ENCODE measurements around the gene MED15. TPM values are rescaled to one million over a fixed set of nuclear protein-coding genes. Genes with fewer than 3 reads are reported as not detected.
"Not testable (repeated sequence)": the region's sequence is repeated elsewhere in the genome, so short reads cannot be mapped to it uniquely, and the experiment has no call there.

MED15 gene
- total RNA-seq, 1 donor from 2014 or later = 26.2 TPM

DNA sequence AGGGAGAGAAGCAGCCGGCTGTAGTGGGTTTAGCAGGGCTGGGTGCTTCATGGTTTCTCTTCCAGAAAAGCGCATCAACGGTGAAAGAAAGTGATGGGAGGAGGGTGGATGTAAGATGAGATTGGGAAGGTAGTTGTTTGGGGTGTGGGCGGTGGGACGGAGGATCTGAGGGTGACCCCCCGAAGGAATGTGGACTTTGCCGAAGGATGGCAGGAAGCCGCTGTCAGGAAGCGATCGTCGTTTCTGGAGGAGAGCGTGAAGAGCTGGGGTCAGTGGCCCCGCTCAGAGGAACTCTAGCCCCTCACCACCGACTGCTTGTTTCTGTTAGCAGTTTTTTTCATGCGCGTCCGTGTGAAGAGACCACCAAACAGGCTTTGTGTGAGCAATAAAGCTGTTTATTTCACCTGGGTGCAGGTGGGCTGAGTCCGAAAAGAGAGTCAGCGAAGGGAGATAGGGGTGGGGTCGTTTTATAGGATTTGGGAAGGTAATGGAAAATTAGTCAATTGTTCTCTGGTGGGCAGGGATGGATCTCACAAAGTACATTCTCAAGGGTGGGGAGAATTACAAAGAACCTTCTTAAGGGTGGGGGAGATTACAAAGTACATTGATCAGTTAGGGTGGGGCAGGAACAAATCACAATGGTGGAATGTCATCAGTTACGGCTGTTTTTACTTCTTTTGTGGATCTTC lies 801 bp downstream of the MED15 start:
- peak; percentile 2 for ATAC-seq
- not testable (repeated sequence) for DNase-seq (ENCODE audit: low spot score)

DNA sequence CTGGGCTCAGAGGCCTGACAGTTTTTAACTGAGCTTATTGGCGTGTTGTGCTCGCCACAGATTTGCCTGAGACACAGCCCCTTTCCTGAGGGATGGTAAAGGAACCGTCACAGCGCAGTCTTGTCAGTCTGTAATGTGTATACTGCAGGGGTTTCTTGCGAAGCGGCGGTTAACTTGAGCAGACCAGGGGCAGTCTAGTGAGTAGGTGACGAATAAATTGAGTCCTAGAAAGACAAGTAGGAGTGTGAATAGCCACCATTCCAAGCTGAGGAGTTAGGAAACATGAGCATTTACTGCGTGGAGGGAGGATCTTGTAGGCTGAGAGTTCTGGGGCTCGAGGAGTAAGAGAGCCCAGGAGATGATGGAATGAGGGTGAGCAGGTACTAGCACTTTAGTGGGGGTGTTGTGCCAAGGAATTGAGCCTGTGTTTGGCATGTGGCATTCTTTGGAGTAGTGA lies 1.4 kb downstream of the MED15 start:
- no peak for ATAC-seq
- DNase-seq (ENCODE audit: low spot score) = no peak

DNA sequence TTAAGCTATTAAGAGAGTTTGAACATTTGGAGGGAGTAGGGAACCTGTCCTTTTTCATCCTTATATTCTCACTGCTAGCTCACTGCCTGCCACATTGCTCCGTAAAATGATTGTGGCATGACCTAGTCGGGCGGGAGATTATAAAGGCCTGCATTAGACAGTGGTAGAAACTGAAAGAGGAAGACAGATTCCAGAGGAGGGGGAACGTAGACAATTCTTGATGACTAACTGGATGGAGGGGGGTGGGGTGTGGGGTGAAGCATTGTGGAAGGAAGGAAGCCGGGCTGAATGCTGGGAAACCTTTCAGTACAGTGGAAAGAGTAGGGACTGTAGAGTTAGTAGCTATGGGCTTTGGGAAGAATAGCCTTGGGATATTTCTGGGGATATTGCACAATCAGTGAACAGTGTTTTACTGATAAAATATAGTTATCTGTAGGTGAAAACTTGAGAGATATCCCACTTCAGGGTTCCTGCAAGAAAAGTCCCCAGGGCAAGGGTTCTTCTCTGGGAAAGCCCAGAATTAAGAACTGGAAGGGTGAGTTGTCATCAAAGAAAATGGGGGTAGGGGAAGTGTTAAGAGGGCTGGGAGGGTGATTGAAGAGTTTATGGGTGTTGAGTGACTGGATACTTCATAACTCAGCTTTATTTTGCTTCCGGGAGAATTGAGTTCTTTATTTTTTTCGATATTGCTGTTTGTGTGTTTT lies 2.1 kb downstream of the MED15 start:
- DNase-seq (ENCODE audit: low spot score) (no peak), ATAC-seq (peak; percentile 28)

DNA sequence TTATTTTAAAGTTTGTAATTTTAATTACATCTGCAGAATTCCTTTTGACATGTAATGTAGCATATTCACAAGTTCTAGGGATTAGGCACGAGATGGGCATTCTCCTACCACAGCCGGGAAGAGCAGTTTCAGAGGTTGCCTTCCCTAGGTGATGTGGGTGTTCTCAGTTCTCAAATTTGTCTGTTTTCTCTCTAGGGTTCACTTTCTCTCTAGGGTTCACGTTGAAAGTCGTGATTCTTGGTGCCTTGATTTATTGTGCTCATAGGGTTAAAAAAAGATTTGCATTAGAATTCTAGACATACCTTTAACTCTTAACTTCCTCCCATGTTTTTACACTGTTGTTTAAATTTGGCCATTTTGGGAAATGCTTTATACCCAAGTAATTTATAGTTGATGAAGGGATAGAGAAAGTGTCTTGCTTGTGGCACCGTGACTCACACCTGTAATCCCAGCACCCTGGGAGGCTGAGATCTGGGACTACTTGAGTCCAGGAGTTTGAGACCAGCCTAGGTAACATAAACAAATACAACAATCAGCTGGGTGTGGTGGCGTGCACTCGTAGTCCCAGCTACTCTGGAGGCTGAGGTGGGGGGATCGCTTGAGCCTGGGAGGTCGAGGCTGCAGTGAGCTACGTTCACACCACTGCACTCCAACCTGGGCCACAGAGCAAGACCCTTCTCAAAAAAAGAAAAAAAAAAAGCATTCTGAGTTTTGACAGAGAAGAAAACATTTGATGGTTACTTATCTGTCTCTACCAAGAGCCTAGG lies 3.6 kb downstream of the MED15 start:
- DNase-seq (ENCODE audit: low spot score) (no peak), ATAC-seq (no peak)

DNA sequence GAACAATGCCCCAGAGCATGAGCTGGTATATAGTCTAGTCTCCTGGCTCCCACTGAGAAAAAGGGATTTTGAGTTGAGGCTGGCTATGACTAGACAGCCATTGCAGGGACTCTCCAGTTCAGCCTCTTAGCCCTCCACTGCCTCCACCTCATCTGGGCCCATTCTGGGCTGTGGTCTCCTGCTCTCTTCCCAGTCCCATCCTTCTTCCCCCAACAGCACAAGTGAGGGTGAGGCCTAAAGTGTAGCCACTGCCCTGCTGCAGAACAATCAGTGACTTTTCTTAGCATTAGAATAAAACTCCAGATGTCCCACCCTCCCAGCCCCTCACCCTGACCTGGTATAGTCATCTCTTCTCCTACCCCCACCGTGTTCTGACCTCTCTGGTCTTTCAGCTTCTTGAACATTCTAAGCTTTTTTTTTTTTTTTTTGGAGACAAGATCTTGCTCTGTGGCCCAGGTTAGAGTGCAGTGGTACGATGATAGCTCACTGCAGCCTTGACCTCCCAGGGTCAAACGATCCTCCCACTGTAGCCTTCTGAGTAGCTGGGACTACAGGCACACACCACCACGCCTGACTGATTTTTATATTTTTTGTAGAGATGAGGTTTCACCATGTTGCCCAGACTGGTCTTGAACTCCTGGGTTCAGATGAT lies 4.3 kb downstream of the MED15 start:
- no peak for ATAC-seq

DNA sequence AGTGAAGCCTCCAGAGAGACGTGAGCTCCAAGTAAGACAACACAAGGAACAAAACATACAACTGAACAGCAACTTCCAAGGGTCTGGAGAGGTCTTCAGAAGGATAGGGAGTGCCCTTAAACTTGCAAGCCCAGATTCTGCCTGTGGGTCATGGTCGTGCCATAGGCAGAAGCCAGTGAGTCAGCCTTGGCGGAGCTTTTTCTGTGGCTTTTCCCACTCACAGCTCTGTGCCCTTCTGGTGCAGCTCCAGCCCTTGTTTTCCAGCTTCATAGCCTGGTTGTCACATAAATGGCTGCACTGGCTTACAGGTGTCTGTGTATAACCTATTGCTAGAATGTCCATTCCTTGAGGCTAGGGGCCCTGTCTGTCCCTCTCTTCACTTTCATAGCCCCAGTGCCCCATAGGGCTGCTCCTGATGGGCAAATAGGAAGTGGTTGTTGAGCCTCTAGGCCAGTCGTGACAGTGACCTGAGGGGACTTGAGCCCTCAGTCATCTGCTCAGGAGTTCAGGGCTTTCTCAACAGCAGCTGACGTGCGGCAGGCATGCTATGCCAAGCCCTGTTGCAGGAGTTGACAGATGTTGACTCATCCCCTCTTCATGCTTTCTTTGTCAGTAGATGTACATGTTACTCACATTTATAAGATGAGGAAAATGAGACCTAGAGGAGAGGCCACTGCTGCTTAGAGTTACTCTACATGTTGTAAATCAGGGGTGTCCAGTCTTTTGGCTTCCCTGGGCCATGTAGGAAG lies 7.4 kb downstream of the MED15 start:
- ATAC-seq (no peak), DNase-seq (ENCODE audit: low spot score) (no peak)

More for the DNA sequence above, 4.3 kb downstream of the MED15 start:
- DNase-seq (ENCODE audit: low spot score) = no peak

DNA sequence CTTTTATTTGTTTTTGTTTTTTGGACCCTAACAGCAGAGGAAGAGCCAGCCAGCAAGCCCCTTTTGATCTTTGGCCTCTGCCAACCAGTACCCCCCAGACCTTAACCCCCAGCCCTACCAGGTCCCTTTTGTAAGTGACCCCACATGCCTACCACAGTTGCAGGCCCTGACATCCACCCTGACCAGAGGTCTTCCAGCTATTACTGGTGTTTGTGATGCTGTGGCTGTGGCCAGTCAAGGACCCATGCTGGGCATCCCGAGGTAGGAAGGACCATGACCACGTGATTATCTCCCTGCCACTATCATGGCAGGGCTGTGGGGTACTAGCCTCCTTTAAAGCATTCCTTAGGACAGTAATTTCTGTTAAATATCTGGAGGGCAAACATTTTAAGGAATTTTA lies 9.0 kb downstream of the MED15 start:
- ATAC-seq (no peak), DNase-seq (ENCODE audit: low spot score) (no peak)

DNA sequence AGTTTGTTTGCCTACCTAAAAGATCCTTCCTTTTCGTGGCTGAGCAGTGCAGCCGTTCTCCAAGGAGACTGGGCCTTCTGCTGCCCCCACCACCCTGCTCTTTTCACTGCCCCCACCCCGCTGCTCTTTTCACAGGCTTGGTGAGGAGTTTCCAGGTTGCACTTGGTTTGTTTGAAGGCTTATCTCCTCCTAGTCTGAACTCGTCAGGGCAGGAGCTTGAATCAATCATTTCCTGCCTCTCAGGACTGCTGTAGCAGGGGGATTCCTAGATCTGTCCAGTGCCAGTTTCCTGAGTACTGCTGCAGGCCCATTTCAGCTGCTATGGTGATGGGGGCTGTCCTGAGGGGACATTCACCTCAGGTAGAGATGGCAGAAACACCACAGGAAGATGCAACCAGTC lies 10.0 kb downstream of the MED15 start:
- ATAC-seq = no peak
- no peak for DNase-seq (ENCODE audit: low spot score)

DNA sequence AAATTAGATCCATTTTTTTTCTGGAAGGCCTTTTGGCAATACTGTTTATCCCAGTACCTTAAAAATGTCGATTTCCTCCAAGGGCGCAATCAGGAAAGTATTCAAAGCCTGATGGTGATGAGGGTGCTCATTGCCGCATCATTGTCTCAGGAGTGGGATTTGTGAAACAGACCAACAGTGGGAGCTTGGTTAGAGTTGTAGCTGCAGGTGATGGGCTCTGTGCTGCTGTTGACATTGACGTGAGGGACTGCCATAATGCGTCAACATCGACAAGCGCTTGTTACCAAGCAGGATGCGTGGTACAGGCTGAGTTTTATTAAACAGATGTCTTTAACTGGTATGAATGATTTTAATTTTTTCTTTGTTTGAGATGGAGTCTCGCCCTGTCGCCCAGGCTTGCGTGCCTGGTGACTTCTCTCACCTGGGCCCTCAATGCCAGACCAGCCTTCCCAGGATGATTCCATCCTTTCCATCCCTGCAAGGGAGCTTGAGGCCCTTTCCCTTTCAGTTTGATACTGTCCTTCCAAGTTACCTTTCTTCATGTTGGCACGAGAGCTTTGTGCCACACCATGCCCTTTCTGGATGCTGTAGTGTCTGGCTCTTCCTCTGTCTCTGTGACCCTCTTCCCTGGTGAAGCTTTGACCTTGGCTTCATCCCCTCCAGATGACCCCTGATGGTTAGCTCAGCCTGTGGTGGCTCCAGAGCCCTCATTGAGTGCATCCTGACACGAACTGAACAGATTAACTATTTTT lies 10.6 kb downstream of the MED15 start:
- no peak for ATAC-seq
- no peak for DNase-seq (ENCODE audit: low spot score)

DNA sequence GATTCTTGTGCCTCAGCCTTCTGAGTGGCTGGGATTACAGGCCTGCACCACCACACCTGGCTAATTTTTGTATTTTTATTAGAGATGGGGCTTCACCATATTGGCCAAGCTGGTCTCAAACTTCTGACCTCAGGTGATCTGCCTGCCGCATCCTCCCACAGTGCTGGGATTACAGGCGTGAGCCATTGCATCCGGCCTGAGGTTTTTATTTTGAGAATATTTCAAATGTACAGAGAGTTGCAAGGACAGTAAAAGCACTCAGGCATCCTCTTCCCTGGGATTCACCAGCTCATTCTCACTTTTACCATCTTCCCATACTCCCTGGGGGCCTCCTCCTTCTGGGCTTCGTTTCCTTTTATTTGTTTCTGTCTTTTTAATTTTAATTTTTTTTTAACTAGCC lies 12.1 kb downstream of the MED15 start:
- DNase-seq (ENCODE audit: low spot score) = no peak
- ATAC-seq = no peak

DNA sequence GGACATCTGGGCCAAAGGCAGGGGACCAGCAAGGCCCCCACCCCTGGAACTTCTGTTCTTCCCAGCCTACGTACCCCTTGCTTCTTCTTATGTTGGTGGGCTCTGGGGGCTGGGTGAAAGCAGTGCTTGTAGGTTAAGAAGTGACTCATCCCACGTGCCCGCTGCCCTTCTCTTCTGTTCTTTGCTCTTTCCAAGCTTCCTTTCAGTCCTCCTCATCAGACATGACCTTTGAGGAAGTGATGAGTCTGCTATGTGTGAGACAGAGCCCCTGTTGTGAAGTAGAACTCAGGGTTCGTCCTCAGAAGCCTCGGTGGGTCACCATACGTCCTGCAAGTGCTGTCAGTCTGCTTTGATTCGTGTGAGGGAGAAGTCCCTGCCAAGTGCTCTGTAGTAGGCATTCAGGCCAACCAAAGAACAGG lies 12.7 kb downstream of the MED15 start:
- ATAC-seq (no peak), DNase-seq (ENCODE audit: low spot score) (no peak)

DNA sequence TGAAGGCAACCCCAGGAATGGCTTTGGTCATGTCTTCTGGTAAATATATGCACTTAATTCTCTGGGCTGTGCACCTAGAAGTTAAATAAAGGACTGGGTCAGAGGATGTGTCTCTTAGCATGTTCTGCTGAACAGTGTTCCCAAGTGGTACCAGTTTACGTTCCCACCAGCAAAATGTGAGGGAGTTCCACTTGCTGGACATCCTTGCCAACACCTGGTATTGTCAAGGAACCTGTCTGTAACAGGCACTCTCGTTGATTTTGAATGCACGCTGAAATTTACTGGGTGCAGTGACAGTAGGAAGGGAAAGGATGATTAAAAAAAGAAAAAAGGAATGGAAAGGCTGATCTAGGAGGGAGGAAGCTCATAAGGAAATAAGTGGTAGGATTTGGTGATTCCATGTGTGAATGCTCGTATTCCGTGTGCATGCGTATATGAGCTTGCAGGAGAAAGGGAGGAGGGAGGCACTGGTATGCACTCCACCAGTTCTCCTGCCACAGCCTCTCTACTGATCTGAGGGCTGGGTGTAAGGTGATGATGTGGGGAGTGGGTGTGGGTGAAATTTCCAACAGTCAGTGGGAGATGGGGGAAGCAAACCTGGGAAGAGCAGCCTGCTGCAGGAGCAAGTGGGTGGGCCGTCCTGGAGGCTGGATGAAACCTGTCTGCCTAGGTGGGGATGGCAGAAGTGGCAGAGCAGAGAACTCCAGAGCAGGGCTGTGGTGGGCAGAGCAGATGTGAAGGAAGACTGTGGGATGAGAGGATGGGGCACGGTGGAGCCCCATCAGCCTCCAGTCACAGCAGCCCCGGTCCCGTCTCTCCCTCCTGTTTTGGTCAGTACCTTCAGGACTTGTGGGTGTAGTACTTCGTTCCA lies 15.0 kb downstream of the MED15 start:
- DNase-seq (ENCODE audit: low spot score) = no peak
- ATAC-seq = no peak

DNA sequence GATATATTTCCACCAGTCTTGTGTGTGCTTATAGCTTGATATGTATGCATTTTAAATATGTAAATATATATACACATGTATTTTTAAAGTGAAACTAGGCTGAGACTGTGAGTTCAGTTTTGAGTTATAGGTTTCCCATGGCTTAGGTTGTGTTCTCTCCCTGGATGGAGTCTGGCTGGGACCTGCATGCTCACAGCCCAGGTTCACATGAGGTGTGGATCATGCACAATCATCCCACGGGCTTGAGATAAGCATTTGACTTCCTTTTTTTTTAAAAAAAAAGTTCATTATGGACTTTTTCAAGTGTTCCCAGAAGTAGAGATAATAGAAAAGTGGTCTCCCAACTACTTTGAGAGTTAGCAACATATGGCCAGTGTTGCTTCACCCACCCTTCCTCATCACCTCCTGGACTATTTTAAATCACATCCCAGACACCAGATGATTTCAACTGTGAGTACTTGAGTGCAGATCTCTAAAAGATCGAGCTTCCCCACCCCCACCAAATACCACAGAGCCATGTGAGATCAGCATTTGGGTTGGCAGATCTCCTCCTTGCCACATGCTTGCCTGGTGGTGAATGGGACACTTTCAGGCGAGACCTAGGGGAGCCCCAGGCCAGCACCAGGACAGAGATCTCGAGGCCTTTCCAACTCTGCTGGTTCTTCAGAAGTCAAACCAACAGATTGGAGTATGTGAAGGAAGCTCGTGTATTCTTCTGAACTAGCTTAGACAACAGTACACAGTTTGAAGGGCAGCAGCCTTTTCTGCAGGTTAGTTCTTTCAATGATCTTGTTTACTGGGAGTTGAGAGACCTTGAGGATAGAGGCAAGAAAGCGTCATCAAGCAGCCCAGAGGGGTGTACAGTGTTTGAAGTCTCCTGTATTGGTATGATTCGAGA lies 15.9 kb downstream of the MED15 start:
- ATAC-seq = no peak
- DNase-seq (ENCODE audit: low spot score) = no peak

DNA sequence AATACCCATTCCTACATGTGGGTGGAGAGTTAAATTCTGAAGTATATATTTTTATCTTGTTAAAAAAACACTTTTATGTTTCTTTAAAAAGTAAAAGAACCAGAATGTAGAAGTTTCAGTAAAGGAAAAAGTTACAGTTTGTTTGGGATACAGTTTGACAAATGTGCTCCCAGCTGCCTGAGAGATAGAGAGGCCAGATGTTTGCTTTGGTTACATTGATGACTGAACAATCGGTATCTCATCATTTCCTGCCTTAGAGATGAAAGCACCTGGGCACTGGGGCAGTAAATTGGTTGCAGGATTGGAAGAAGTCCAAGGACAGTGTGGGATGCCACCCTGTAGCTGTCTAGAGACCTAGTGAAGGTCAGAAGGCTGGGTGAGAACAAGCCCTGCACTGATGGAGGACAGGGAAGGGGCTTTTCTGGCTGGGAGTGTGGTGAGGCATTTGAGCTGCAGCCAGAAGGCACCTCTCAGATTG lies 16.6 kb downstream of the MED15 start:
- ATAC-seq = peak; percentile 33
- no peak for DNase-seq (ENCODE audit: low spot score)

DNA sequence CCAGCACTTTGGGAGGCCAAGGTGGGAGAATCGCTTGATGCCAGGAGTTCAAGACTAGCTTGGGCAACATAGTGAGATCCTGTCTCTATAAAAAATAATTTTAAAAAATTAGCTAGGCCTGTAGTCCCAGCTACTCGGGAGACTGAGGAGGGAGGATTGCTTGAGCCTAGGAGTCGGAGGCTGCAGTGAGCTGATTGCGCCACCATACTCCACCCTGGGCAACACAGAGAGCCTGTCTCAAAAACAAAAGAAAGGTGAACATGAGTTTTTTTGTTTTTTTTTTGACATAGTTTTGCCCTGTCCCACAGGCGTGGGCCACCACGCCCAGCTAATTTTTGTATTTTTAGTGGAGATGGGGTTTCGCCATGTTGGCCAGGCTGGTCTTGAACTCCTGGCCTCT lies 17.6 kb downstream of the MED15 start:
- no peak for ATAC-seq
- DNase-seq (ENCODE audit: low spot score) = no peak

DNA sequence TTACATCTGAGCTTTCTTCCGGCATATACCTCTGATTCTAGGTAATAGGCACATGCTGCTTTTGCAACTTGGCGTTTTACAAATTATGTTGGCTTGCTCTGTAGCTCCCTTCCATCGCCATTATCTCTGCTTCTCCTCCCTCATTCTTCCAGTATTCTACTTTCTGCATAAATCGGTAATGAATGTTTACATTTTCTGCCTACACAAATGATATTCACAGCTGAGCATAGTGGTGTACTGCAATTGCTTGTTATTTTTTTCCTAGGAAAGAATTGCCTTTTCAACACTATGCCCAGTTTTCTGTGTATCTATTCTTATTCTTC lies 18.9 kb downstream of the MED15 start:
- no peak for ATAC-seq
- DNase-seq (ENCODE audit: low spot score) = no peak

DNA sequence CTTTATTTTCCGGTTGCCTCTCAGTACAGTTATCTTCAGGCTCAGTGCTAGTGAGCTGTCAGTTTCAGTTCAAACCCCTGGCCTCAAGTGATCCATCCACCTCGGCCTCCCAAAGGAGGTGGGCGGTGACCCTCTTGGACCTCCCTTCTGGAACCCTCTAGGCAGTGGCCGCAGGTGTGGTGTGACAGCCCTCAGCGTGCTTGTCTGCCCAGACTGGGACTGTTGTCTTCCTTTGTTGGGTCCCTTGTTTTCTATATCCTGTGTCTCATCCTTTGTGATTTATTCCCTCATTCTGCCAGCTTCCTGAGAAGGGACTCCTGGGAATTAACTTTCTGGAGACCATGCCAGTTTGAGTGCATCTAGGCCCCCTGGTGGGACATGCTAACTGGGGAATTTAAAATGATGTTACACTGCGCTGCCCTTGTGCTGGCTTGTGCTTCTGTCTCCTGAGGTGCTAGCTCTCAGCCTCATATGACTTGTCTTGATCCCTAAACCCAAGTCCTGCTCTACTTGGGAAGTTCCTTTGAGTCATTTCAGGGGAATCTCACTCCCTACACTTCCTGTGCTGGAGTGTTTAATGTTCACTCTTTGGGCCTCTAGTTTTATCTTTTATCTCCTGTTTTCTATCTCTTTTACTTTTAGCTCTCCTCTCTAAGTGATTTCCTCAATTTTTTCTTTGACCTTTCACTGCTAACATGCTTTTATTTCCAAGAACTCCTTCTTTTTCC lies 19.4 kb downstream of the MED15 start:
- DNase-seq (ENCODE audit: low spot score) (no peak), ATAC-seq (no peak)
